ENCODE results near the gene CD300H.

DNA sequence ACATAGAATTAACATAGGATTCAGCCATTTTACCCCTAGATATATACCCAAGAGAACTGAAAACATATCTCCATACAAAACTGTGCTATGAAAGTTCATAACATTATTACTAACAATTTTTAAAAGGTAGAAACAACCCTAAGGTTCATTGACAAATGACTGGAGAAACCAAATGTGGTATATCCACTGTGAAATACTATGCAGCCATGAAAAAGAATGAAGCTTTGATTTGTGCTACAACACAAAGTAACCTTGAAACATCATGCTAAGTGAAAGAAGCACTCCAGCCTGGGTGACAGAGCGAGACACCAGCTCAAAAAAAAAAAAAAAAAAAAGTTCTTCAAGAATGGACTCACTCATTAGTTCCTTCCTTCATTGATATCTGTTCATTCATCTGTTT lies 24.2 kb upstream of the CD300H start:
- TF ChIP-seq, protein P1, sequence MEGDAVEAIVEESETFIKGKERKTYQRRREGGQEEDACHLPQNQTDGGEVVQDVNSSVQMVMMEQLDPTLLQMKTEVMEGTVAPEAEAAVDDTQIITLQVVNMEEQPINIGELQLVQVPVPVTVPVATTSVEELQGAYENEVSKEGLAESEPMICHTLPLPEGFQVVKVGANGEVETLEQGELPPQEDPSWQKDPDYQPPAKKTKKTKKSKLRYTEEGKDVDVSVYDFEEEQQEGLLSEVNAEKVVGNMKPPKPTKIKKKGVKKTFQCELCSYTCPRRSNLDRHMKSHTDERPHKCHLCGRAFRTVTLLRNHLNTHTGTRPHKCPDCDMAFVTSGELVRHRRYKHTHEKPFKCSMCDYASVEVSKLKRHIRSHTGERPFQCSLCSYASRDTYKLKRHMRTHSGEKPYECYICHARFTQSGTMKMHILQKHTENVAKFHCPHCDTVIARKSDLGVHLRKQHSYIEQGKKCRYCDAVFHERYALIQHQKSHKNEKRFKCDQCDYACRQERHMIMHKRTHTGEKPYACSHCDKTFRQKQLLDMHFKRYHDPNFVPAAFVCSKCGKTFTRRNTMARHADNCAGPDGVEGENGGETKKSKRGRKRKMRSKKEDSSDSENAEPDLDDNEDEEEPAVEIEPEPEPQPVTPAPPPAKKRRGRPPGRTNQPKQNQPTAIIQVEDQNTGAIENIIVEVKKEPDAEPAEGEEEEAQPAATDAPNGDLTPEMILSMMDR (IDR thresholded peaks at IDR 0.05; ENCODE audit: low read depth, low read length): no peak
- TF ChIP-seq, protein P2, sequence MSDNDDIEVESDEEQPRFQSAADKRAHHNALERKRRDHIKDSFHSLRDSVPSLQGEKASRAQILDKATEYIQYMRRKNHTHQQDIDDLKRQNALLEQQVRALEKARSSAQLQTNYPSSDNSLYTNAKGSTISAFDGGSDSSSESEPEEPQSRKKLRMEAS (IDR thresholded peaks at IDR 0.05; ENCODE audit: low read depth, low read length): no peak
- TF ChIP-seq POLR2A (IDR thresholded peaks at IDR 0.05; ENCODE audit: extremely low read depth, insufficient read length): no peak
- no peak for TF ChIP-seq MYC (IDR thresholded peaks at IDR 0.05; ENCODE audit: low read depth, low read length)

Measured in NB4 (cell line).